ENCODE results near the gene MISP. TPM values are rescaled to one million over a fixed set of nuclear protein-coding genes. Genes with fewer than 3 reads are reported as not detected.

The MISP gene
- total RNA-seq, 1 experiment from 2014 or later, result 0.70 TPM

- ATAC-seq (no peak), DNase-seq (ENCODE audit: low spot score) (no peak)
- ChIA-PET CTCF (interaction anchor here (0.7 to 1.7 kb wide), 2 partner anchors 15 to 100 kb away, joined by 4 to 7 read pairs; no protein-coding TSS in a partner anchor), POLR2A (no interaction called here)
- Mint-ChIP-seq H3K27me3 (ENCODE audit: low read depth) (no peaks in the 10 kb centered on the region; the same call in none of the 2 replicates), H3K4me1 (no peaks in the 10 kb centered on the region), H3K27ac (no peak overlapping the region), H3K9me3 (peaks cover 20% of the 10 kb centered on the region), H3K36me3 (peaks cover 5% of the 10 kb centered on the region), H3K4me3 (no peak overlapping the region)
- TF ChIP-seq GTF2I (CRISPR knock-in tag; conservative IDR thresholded peaks at IDR 0.05), result no peak
These were observed 6.1 kb downstream of the MISP start for GRCh38 chr19:756821-757688.

- CTCF ChIA-PET, result interaction anchor here (0.7 to 1.7 kb wide), 2 partner anchors 16 to 99 kb away, joined by 4 to 7 read pairs; no protein-coding TSS in a partner anchor
- Mint-ChIP-seq H3K27me3 (ENCODE audit: low read depth) (no peaks in the 10 kb centered on the region; the same call in none of the 2 replicates), H3K36me3 (peaks cover 5% of the 10 kb centered on the region), H3K4me3 (no peak overlapping the region), H3K4me1 (no peaks in the 10 kb centered on the region), H3K27ac (no peak overlapping the region), H3K9me3 (peaks cover 20% of the 10 kb centered on the region)
- ATAC-seq (no peak), DNase-seq (ENCODE audit: low spot score) (no peak)
- TF ChIP-seq PRRX2 (CRISPR knock-in tag; IDR thresholded peaks at IDR 0.05), result no peak
- POLR2A ChIA-PET, result no interaction called here
These were observed 7.1 kb downstream of the MISP start for GRCh38 chr19:757811-758668.

- POLR2A ChIA-PET, result no interaction called here
- H3K27ac Mint-ChIP-seq, result no peak overlapping the region
- CTCF ChIA-PET, result interaction anchor here (1.4 kb wide), 1 partner anchor 22 kb away, joined by 3 read pairs; no protein-coding TSS in a partner anchor
- H3K9me3 Mint-ChIP-seq, result peaks cover 9% of the 10 kb centered on the region
- TF ChIP-seq FOXP4 (CRISPR knock-in tag; IDR thresholded peaks at IDR 0.05) (no peak), FOXP1 (CRISPR knock-in tag; IDR thresholded peaks at IDR 0.05; ENCODE audit: borderline replicate concordance) (no peak), E2F4 (CRISPR knock-in tag; IDR thresholded peaks at IDR 0.05; ENCODE audit: borderline replicate concordance, low read depth) (no peak), SP1 (CRISPR knock-in tag; conservative IDR thresholded peaks at IDR 0.05) (no peak), ZNF512 (CRISPR knock-in tag; IDR thresholded peaks at IDR 0.05; ENCODE audit: borderline replicate concordance) (no peak), NR2C2 (CRISPR knock-in tag; IDR thresholded peaks at IDR 0.05) (no peak), MYBL2 (CRISPR knock-in tag; IDR thresholded peaks at IDR 0.05) (no peak), ZNF416 (CRISPR knock-in tag; IDR thresholded peaks at IDR 0.05) (no peak)
- H3K36me3 Mint-ChIP-seq, result peaks cover 5% of the 10 kb centered on the region
- no peaks in the 10 kb centered on the region; the same call in 1 of the 2 replicates for H3K27me3 Mint-ChIP-seq (ENCODE audit: low read depth)
- DNase-seq (ENCODE audit: low spot score), result no peak
- H3K4me3 Mint-ChIP-seq, result no peak overlapping the region
- no peaks in the 10 kb centered on the region for H3K4me1 Mint-ChIP-seq
- no peak for ATAC-seq
These were observed 12.3 kb downstream of the MISP start for GRCh38 chr19:763181-763580.

- Mint-ChIP-seq H3K27ac (no peak overlapping the region), H3K4me3 (no peak overlapping the region), H3K4me1 (no peaks in the 10 kb centered on the region), H3K27me3 (ENCODE audit: low read depth) (no peaks in the 10 kb centered on the region; the same call in 1 of the 2 replicates), H3K36me3 (peaks cover 3% of the 10 kb centered on the region; the same call in 1 of the 2 replicates), H3K9me3 (peaks cover 9% of the 10 kb centered on the region)
- CTCF ChIA-PET, result interaction anchor here (1.4 kb wide), 1 partner anchor 22 kb away, joined by 3 read pairs; no protein-coding TSS in a partner anchor
- TF ChIP-seq CREM (CRISPR knock-in tag; IDR thresholded peaks at IDR 0.05) (no peak), JAZF1 (CRISPR knock-in tag; IDR thresholded peaks at IDR 0.05) (no peak), ZBTB43 (CRISPR knock-in tag; IDR thresholded peaks at IDR 0.05) (no peak), ZNF121 (CRISPR knock-in tag; IDR thresholded peaks at IDR 0.05) (no peak), USF1 (CRISPR knock-in tag; IDR thresholded peaks at IDR 0.05) (no peak), ZNF423 (CRISPR knock-in tag; IDR thresholded peaks at IDR 0.05) (no peak), ATF1 (CRISPR knock-in tag; IDR thresholded peaks at IDR 0.05) (no peak)
- ATAC-seq, result no peak
- POLR2A ChIA-PET, result no interaction called here
- no peak for DNase-seq (ENCODE audit: low spot score)
These were observed 13.0 kb downstream of the MISP start for GRCh38 chr19:763869-764268.
